GM19239 (cell line): Measurements from ENCODE around the gene USP27X.

Experiments used
- DNase-seq: peaks from one replicate; pipeline ENCODE4 v3.0.0; 2011; ENCODE audit warnings: low spot score; ENCODE audit not compliant: insufficient read length
- FAIRE-seq: peaks from 2 replicates; lab custom pipeline; 2011; peaks lifted over from hg19 to GRCh38; lab: Jason Lieb, UNC

USP27X gene

DNA sequence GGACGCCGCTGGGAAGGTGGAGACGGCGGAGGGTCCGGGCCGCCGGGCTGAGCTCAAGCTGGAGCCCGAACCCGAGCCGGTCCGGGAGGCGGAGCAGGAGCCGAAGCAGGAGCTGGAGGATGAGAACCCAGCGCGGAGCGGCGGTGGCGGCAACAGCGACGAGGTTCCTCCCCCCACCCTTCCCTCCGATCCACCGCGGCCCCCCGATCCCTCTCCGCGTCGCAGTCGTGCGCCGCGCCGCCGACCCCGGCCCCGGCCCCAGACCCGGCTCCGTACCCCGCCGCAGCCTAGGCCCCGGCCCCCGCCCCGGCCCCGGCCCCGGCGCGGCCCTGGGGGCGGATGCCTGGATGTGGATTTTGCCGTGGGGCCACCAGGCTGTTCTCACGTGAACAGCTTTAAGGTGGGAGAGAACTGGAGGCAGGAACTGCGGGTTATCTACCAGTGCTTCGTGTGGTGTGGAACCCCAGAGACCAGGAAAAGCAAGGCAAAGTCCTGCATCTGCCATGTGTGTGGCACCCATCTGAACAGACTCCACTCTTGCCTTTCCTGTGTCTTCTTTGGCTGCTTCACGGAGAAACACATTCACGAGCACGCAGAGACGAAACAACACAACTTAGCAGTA is 483 bp downstream of the USP27X start:
- peak; percentile 1 for DNase-seq

DNA sequence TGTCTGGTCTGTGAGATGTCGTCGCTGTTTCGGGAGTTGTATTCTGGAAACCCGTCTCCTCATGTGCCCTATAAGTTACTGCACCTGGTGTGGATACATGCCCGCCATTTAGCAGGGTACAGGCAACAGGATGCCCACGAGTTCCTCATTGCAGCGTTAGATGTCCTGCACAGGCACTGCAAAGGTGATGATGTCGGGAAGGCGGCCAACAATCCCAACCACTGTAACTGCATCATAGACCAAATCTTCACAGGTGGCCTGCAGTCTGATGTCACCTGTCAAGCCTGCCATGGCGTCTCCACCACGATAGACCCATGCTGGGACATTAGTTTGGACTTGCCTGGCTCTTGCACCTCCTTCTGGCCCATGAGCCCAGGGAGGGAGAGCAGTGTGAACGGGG is 1.4 kb downstream of the USP27X start:
- FAIRE-seq (no peak), DNase-seq (no peak)

More for the DNA sequence above, 483 bp downstream of the USP27X start:
- no peak for FAIRE-seq

- peak; percentile 8 for DNase-seq
- FAIRE-seq, result peak; percentile 98
These were observed 5.1 kb downstream of the USP27X start for GRCh38 chrX:49884290-49884862.

GRCh38 chrX:49892542-49892941 is 13.3 kb downstream of the USP27X start:
- FAIRE-seq (no peak), DNase-seq (no peak)

DNA sequence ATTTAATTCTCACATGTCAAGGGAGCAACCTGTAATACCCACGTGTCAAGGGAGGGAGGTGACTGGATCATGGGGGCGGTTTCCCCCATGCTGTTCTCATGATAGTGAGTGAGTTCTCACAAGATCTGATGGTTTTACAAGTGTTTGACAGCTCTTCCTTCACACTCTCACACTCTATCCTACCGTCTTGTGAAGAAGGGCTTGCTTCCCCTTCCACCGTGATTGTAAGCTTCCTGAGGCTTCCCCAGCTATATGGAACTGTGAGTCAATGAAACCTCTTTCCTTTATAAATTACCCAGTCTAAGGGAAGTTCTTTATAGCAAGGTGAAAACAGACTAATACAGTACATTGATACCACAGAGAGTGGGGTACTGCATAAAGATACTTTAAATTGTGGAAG is 17.7 kb downstream of the USP27X start:
- DNase-seq, result no peak
- no peak for FAIRE-seq

DNA sequence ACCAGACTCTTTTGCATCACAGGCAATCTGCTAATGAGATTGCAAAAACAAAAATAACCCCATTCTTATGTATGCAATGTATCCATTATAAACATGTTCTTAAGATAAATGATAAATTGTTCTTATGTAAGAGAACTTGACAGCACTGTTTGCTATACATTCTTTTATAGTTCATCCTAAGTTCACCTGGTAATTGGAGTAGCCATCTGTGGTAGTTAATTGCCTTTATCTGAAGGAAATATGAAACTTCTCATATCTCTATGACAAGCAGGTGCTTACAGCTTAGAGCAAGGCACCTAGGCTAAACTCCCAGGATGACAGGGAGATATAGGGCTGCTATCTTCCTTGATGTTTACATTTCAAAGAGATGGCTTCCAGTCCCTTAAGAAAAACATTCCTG is 21.8 kb downstream of the USP27X start:
- no peak for DNase-seq
- no peak for FAIRE-seq

GRCh38 chrX:49910344-49910743 is 31.1 kb downstream of the USP27X start:
- FAIRE-seq (no peak), DNase-seq (no peak)

DNA sequence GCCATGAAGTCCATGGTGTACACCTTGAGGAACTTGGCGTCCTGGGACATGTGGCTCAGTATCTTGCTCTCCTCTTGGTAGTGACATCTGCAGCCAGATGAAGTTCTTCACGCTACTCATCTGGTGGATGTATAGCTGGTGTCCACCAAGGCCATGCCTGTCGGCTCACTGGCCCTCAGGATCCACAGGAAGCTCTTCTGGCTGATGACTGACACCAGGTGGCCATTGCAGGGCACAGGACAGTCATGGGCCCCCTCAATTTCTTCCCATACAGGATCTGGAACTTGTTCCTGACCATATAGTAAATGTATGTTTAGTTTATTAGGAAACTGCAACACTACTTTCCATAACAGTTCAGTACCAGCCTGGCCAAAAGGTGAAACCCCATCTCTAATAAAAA is 32.8 kb downstream of the USP27X start:
- no peak for DNase-seq
- no peak for FAIRE-seq

DNA sequence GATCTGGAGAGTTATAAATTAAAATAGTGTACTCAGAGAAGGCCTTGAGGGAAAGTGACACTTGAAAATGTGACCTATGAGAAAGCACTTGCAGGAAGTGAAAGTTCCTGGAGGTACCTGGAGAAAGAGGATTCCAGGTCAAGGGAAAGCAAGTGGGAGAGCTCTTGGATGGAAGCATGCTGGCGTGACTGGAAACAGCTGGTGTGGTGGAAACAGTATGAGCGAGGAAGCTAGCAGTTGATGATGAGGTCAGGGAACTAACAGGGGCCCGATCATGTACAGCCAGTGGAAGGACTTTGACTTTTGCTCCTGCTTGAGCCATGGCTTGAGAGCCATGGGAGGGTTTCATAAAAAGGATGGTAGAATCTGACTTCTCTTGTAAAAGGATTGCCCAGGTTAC is 33.6 kb downstream of the USP27X start:
- no peak for DNase-seq
- FAIRE-seq, result no peak

- DNase-seq, result no peak
- FAIRE-seq, result peak; percentile 63
These were observed 36.3 kb downstream of the USP27X start for GRCh38 chrX:49915361-49916222.

DNA sequence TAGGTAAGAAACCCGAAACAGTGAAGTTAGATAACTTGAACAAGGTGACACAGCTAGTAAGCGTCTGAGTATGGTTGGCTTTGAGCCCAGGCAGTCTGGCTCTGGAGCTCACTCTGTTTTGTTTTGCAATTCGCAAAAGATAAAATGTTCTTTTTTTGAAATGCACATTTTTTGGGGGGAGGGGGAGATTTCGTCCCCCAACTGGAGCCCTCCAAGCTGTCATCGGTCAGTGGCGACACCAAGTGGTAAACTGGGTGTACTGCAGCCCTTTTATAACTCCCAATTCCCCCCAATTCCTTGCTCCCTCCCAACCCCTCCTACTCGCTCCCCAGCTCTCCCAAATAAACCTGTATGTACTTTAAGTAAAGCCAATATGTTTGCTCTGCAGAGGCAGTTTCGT is 40.3 kb downstream of the USP27X start:
- FAIRE-seq, result peak; percentile 66
- no peak for DNase-seq

GRCh38 chrX:49921109-49921508 is 41.8 kb downstream of the USP27X start:
- DNase-seq, result no peak
- no peak for FAIRE-seq

DNA sequence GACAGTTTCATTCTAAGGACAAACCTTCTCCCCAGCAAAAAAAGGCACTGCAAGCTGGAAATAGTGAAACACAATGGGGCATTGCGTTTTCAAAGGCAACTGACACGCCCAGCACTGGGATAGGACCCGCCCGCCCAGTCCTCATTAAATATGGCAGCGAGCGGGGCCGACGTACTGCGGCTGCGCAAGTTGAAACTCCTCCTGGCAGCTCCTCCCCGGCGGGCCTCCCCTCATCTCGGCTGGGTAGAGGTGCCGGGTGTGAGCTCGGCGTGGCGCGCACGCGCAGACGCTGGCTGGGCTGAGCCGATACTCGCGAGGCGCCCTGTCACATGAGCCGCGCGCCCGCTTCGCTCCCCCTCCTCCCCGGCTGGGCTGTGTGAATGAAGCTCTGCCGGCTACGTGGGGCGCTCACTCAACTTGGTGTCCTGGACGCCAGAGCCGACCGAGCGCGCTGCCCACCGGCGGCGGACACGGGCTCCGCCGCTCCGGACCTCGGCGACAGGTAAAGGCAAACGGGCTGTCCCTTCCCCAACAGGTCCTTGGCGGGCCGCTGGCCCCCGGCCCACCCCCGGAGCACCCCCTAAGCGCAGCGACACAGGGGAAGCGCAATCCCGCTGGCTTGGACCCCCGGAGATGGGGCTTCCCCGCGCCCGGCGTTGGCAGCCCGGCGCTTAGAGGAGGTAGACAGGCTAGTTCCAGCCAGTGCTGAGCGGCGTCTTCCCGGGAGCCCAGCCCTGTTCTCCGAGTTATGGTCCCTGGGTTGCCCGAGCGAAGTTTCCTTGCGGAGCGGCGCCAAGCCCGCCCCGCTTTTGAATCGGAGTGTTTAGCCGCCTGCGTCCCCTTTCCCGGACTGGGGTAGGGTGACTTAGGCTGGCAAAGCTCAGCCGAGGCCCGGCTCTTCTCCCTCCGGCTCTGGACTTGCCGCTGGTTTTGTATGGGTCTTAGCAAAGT is 43.3 kb downstream of the USP27X start, which contains the start of gene CLCN5:
CLCN5 (plus strand) TSS at position 306 of the 951 bp plus-strand sequence. CDS start 2,703 bp downstream, outside the sequence.
- DNase-seq (peak; percentile 57), FAIRE-seq (peak; percentile 93)

DNA sequence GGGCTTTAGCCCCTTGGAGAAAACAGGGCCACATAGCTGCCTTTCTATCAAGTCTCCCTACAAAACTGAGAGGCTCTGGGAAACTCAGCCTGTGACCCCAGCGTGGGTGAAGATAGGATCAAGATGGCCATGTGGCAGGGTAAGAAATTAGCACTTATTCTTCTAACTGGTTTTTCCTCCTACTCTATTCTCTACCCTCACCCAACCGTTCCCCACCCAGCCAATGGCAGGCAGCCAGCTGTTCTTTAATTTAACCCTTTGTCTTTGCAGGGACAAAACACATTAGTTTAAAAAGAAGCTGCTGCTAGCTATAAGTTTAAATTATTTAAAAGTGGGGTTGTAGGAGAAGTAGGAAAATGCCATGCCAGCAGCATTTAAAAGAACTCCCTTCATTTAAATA is 45.9 kb downstream of the USP27X start:
- FAIRE-seq (no peak), DNase-seq (no peak)

DNA sequence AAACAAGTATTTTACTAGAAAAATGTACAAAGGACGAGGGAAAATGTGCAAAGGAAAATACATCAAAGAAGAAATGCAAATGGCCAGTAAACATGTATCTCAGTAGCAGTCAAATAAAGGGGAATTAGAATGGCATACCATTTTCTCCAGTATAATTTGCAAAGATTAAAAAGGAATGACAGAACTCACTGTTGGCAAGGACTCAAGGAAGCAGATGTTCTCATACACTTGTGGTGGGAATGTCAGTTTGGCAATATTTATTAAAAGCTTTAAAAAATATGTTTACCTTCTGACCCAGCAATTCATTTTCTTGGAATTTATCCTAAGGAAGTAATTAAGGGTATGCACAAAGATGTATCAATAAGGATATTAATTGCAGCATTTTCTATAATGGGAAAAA is 50.8 kb downstream of the USP27X start:
- FAIRE-seq (no peak), DNase-seq (no peak)
